H54 (cell line): ENCODE measurements around the gene IRAK1.

Experiments used
- DNase-seq: peaks from one replicate; pipeline ENCODE4 v3.0.0; 2011; ENCODE audit warnings: low spot score, mixed read lengths; ENCODE audit not compliant: insufficient read length
- FAIRE-seq: peaks from 3 replicates; lab custom pipeline; 2011; peaks lifted over from hg19 to GRCh38; lab: Jason Lieb, UNC
- POLR2A ChIP-seq: IDR thresholded peaks from 2 replicates; pipeline ENCODE4 v1.6.1; 2011; ENCODE audit warnings: low read depth, mild to moderate bottlenecking, low read length

Gene IRAK1

GRCh38 chrX:154019633-154020528 is at the start of gene IRAK1:
Gene IRAK1 (minus strand): TSS chrX:154019902. CDS start chrX:154019812, 90 bp downstream.
- FAIRE-seq = no peak
- peak; percentile 70 for DNase-seq
- TF ChIP-seq POLR2A = peak; percentile 59

- no peak for FAIRE-seq
These were observed 48.9 kb upstream of the IRAK1 start for GRCh38 chrX:154068560-154068959.

GRCh38 chrX:154064637-154065435 is 45.1 kb upstream of the IRAK1 start:
- DNase-seq (no peak), FAIRE-seq (no peak)
- TF ChIP-seq POLR2A = no peak

More at GRCh38 chrX:154068560-154068959, 48.9 kb upstream of the IRAK1 start:
- DNase-seq = no peak
- no peak for TF ChIP-seq POLR2A

- no peak for DNase-seq
- no peak for FAIRE-seq
- no peak for TF ChIP-seq POLR2A
These were observed 43.5 kb upstream of the IRAK1 start for GRCh38 chrX:154063234-154063633.

GRCh38 chrX:154061801-154062200 is 42.1 kb upstream of the IRAK1 start:
- TF ChIP-seq POLR2A = no peak
- DNase-seq = no peak
- no peak for FAIRE-seq

DNA sequence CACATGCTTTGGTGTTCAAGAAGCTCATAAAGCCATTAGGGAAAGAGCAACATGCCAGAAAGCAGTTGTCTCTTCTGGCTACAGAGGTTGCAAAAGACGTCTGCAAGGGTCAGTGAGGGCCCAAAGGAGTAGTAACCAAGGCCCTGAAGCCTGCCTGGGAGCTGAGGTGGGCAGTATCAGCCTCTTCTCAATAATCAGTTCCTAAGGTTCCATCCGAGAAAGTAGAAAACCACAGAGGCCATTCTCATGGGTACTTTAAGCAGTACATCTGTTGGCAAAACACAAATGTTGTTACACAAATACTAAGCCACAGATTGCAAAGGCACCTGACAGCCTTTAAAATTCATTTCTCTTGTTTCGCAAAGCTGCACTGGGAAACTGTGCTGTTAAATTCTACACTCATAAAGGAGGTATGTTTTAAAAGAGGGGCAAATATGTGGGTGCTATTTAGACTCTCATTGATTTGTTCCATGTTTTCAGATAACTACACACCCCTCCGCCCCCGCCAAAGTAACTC is 40.1 kb upstream of the IRAK1 start:
- DNase-seq (no peak), FAIRE-seq (no peak)
- TF ChIP-seq POLR2A = no peak

DNA sequence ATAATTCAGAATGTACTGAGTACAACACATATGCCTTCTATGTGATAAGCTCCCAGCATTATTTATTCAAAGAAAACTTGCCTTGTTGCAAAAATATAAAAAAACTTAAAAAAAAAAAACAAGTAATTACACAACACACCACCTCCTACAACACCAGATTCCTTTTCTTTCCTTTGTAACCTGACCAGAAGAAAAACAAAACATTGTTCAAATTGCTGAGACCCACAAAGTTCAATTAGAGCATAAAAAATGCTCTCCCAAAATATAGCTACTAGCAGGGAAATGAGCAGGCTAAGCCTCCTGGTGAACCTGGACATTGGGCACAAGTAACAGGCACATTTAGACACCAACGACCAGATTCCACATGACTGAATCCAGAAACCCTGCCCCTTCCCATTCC is 39.5 kb upstream of the IRAK1 start:
- FAIRE-seq (no peak), DNase-seq (no peak)
- no peak for TF ChIP-seq POLR2A

DNA sequence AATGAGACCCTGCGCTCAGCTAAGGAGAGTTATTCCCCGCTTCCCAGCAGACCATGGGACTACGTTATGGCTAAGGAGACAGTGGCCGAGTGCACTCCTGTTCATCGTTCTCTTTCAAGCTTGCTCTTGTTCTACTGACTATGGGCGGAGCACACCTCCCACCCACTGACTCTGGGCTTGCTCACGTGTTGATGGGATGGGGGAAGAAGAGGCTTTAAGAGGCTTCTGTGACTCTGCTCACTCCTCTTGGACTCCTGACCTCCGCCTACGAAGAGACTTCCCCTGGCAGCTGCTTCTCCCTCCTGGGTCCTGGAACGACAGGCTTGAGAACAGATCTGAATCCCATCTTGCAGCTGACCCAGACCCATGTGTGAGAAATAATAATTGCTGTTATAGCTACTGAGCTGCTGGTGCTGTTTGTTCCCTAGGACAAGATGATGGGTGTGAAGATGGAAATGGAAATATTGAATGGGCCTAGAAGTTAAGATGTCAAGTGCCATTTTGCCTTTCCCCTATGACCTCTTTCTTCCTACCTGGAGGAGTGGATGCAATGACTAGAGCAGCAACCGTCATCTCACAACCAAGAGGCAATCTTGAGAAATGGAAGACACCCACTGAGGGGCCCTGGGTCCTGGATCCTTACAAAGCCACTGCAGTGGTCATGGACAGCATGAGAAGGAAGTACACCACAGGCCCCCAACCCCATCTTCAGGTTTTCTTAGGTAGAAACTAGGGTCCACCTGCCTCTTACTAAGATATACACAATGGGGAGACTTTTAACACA is 38.7 kb upstream of the IRAK1 start:
- FAIRE-seq (no peak), DNase-seq (no peak)
- no peak for TF ChIP-seq POLR2A

DNA sequence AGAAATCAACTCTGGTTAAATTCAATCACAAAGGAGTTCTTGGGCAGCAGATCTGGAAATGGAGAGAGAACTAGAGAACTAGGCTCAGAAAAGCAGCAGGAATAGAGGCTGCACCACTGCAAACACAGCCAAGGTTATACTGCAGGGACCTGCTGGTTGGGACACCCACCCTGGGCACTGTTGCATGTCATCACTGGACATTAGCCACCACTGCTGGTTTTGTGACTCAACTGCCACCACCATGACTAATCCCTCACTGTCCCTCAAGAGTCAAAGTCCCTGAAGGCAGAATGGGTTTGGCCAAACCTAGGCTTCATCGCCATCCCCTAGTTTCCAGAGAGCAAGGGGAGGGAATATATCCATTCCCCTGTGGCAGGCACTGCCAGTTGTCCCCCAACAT is 38.1 kb upstream of the IRAK1 start:
- FAIRE-seq (no peak), DNase-seq (no peak)
- no peak for TF ChIP-seq POLR2A

GRCh38 chrX:154056770-154057241 is 37.1 kb upstream of the IRAK1 start:
- FAIRE-seq = no peak
- no peak for TF ChIP-seq POLR2A
- no peak for DNase-seq

GRCh38 chrX:154051201-154051810 is 31.6 kb upstream of the IRAK1 start:
- FAIRE-seq (no peak), DNase-seq (no peak)
- no peak for TF ChIP-seq POLR2A

GRCh38 chrX:154050113-154050495 is 30.4 kb upstream of the IRAK1 start:
- TF ChIP-seq POLR2A = no peak
- FAIRE-seq (no peak), DNase-seq (no peak)
